Tibial nerve (tissue), 4 donors: ENCODE results near the gene MGLL.
"Not testable (repeated sequence)": the region's sequence is repeated elsewhere in the genome, so short reads cannot be mapped to it uniquely, and the experiment has no call there.

Experiments
- EP300 ChIP-seq, 2 donors: sonication (generic); formaldehyde crosslinking; IDR thresholded peaks; one replicate each; pipeline ENCODE4 v1.6.1; 2017; ENCODE audit warnings: antibody characterized with exemption in 2 of 2, mild to moderate bottlenecking in 1 of 2
- POLR2A ChIP-seq, 2 donors: fragments of 450-650 bp; IDR thresholded peaks; one replicate each; pipeline ENCODE4 v1.6.1; 2017; ENCODE audit warnings: antibody characterized with exemption in 2 of 2, mild to moderate bottlenecking in 2 of 2, moderate library complexity in 2 of 2
- TF ChIP-seq, protein P1 (sequence below), 5 experiments: fragments of 200-600 bp in 3 of 5; fragments of 450-650 bp in 2 of 5; sonication (generic) in 3 of 5; IDR thresholded peaks; one replicate each; pipeline ENCODE4 v1.5.1; 2016 to 2019; ENCODE audit warnings: antibody characterized with exemption in 5 of 5, mild to moderate bottlenecking in 3 of 5, moderate library complexity in 2 of 5

DNA sequence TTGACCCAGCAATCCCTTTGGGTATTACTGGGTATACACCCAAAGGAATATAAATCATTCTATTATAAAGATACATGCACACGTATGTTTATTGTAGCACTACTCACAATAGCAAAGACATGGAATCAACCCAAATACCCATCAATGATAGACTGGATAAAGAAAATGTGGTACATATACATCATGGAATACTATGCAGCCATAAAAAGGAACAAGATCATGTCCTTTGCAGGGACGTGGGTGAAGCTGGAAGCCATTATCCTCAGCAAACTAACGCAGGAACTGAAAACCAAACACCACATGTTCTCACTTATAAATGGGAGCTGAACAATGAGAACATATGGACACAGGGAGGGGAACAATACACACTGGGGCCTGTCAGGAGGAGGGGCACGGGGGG is 117.5 kb downstream of the MGLL start:
- TF ChIP-seq, protein P1, sequence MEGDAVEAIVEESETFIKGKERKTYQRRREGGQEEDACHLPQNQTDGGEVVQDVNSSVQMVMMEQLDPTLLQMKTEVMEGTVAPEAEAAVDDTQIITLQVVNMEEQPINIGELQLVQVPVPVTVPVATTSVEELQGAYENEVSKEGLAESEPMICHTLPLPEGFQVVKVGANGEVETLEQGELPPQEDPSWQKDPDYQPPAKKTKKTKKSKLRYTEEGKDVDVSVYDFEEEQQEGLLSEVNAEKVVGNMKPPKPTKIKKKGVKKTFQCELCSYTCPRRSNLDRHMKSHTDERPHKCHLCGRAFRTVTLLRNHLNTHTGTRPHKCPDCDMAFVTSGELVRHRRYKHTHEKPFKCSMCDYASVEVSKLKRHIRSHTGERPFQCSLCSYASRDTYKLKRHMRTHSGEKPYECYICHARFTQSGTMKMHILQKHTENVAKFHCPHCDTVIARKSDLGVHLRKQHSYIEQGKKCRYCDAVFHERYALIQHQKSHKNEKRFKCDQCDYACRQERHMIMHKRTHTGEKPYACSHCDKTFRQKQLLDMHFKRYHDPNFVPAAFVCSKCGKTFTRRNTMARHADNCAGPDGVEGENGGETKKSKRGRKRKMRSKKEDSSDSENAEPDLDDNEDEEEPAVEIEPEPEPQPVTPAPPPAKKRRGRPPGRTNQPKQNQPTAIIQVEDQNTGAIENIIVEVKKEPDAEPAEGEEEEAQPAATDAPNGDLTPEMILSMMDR (IDR thresholded peaks at IDR 0.05): not testable (repeated sequence)
- TF ChIP-seq EP300, POLR2A (IDR thresholded peaks at IDR 0.05): not testable (repeated sequence)
